Muscle of leg (tissue), 11 donors: Measurements from ENCODE around the gene RAET1L. TPM values are rescaled to one million over a fixed set of nuclear protein-coding genes. Genes with fewer than 3 reads are reported as not detected.
"Not testable (repeated sequence)": the region's sequence is repeated elsewhere in the genome, so short reads cannot be mapped to it uniquely, and the experiment has no call there.

ENCODE experiments used
- DNase-seq: peaks from one replicate; pipeline ENCODE4 v3.0.0; 2013
- H3K27ac ChIP-seq: one replicate; pipeline ENCODE4 v1.5.1; 2013; ENCODE audit warnings: mild to moderate bottlenecking, low read length, control low read depth
- H3K27me3 ChIP-seq: one replicate; pipeline ENCODE4 v1.6.1; 2013; ENCODE audit warnings: low read length; ENCODE audit not compliant: control insufficient read depth, insufficient read depth
- H3K36me3 ChIP-seq: one replicate; pipeline ENCODE4 v1.6.1; 2013; ENCODE audit warnings: low read length; ENCODE audit not compliant: control insufficient read depth, insufficient read depth
- H3K4me1 ChIP-seq: one replicate; pipeline ENCODE4 v1.6.1; 2013; ENCODE audit warnings: low read length; ENCODE audit not compliant: control insufficient read depth, insufficient read depth
- H3K4me3 ChIP-seq: one replicate; pipeline ENCODE4 v1.5.1; 2013; ENCODE audit warnings: low read length, control low read depth
- H3K9me3 ChIP-seq: replicated peaks from 2 replicates; pipeline ENCODE4 v1.6.1; 2013; ENCODE audit warnings: low read depth, low read length; ENCODE audit not compliant: control insufficient read depth
- WGBS: methylation state at CpG from one replicate; pipeline ENCODE4 v1.1.5; 2013; ENCODE audit warnings: missing lambda C conversion rate; ENCODE audit not compliant: insufficient coverage; 5-methylcytosine and 5-hydroxymethylcytosine counted together
- polyA plus RNA-seq, 8 donors: library from polyadenylated mRNA; unstranded; fragments of 120-200 nt; gene quantifications; one replicate each; pipeline versions ENCODE4 v1.2.1 to v1.2.3, GENCODE V29; 2013; ENCODE audit warnings: inconsistent platforms in 1 of 8, low replicate concordance in 1 of 8; ENCODE audit not compliant: insufficient read length in 8 of 8, insufficient read depth in 1 of 8
- total RNA-seq: library from RNA; stranded (reverse); fragments of 120-200 nt; gene quantifications from one replicate; pipeline ENCODE4 v1.2.4, GENCODE V29; 2013

RAET1L gene
- total and polyA plus RNA-seq, 9 donors: 0.14 to 0.37 TPM; not detected in 7

DNA sequence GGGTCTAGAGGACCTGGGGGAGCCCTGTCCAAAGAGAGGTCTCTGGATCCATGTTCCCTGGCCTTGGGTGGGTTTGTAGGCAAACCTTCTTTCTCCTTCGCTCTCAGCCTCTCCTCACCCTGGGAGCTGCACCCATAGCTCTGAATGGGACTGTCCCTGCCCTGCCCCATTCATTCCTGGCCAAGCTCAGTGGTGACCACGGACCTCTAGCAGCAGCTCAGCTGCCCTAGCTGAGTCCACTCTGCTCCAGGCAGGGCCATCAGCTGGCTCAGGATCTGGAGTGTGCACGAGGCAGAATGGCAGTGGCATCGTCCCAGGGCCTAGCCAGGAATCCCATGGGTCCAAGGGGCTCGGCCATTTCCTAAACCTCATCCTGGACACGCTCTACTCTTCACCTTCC, 38.3 kb upstream of the RAET1L start:
- Histone ChIP-seq H3K36me3 (peaks cover 7% of the 10 kb centered on the region), H3K27me3 (no peaks in the 10 kb centered on the region), H3K9me3 (no peaks in the 10 kb centered on the region), H3K27ac (no peak overlapping the region), H3K4me3 (no peak overlapping the region), H3K4me1 (peaks cover 4% of the 10 kb centered on the region)
- 79% methylated on average over 6 of the region's 6 CpGs for WGBS
- no peak for DNase-seq

DNA sequence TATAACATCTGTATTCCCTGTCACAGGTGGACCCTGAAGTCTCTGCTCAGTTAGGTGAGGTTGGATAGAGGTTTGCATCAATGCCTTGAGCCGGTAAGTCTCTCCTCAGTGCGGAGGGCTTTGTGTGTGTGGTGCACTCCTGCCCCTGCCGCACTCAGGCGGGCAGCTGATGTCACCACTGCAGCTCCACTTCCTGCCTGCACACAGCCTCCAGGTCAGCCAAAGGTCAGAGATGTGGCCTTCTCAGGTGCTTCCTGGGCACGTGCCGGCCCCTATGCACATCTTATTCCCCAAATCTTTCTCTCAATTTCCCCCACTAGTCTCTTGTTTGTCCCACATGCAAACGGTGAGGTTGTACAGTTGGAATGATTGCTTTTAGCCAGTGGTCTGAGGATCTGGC, 34.6 kb upstream of the RAET1L start:
- not testable (repeated sequence) for H3K4me1 ChIP-seq, H3K36me3 ChIP-seq, H3K27ac ChIP-seq, DNase-seq, H3K9me3 ChIP-seq, H3K4me3 ChIP-seq
- H3K27me3 ChIP-seq: peaks cover 15% of the 10 kb centered on the region
- 50% methylated on average over 2 of the region's 7 CpGs for WGBS

DNA sequence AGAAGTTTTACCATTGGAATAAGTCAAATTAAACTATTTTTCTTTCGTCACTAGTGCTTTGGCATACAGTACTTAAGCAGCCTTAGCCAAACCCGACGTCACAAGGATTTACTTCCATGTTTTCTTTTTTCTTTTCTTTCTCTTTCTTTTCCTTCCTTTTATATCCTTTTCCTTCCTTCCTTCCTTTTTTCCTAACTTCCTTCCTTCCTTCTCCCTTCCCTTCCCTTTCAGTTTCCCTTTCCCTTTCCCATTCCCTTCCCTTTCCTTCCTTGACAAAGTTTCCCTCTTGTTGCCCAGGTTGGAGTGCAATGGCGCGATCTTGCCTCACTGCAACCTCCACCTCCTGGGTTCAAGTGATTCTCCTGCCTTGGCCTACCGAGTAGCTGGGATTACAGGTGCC, 33.7 kb upstream of the RAET1L start:
- 92% methylated on average over 6 of the region's 6 CpGs for WGBS
- H3K27me3 ChIP-seq: peaks cover 25% of the 10 kb centered on the region

DNA sequence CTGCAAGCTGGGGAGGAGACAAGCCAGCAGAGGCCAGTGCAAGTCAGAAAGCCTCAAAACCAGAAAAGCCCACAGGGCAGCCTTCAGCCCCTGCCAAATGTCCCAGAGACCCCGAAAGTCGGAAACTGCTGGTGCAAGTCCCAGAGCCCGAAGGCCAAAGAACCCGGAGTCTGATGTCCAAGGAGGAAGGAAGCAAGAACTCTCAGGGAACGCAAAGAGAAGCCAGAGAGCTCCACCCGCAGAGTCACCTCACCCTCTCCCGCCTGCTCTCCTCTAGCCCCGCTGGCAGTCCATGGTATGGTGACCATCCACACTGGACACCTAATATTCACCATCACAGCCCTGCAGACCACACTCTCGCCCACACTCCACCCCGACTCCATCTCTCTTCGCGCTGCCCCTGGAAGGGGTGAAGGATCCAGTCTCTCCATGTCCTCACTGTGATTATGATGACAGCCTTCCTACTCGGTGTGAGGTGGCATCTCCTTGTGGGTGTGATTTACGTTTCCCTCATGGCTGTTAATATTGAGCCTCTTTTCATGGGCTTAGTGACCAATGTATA, 33.0 kb upstream of the RAET1L start:
- Histone ChIP-seq H3K36me3 (no peaks in the 10 kb centered on the region), H3K27me3 (peaks cover 31% of the 10 kb centered on the region), H3K4me1 (no peaks in the 10 kb centered on the region), H3K9me3 (no peaks in the 10 kb centered on the region), H3K27ac (no peak overlapping the region), H3K4me3 (no peak overlapping the region)
- no peak for DNase-seq
- 83% methylated on average over 8 of the region's 14 CpGs for WGBS

More for the DNA sequence above, 33.7 kb upstream of the RAET1L start:
- Histone ChIP-seq H3K36me3 (no peaks in the 10 kb centered on the region), H3K9me3 (no peaks in the 10 kb centered on the region), H3K4me1 (no peaks in the 10 kb centered on the region), H3K4me3 (no peak overlapping the region), H3K27ac (no peak overlapping the region)
- DNase-seq: no peak

DNA sequence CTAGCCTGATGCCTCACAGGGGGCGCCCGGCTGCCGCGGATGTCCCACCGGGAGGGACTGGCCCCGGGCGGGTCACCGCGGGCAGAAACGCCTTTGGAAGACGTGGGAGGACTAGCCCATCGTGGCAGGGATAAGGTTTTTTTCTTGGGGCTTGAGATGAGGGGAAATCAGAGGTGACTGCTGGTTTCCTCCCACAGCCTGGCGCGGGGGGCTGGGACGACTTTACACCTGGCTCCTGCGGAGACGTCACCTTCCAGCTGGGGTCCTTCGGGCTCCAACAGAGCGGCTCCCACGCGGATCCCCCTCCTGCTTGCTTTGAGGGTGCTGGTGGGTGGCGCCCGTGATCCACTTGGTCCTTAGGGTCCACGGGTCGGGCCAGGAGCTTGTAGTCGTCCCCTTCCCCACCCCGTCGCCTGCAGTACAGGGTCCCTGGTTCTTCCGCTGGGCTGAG, 32.2 kb upstream of the RAET1L start:
- 82% methylated on average over 24 of the region's 29 CpGs for WGBS
- Histone ChIP-seq H3K9me3 (no peaks in the 10 kb centered on the region), H3K27me3 (peaks cover 37% of the 10 kb centered on the region), H3K4me3 (no peak overlapping the region), H3K4me1 (no peaks in the 10 kb centered on the region), H3K36me3 (no peaks in the 10 kb centered on the region), H3K27ac (no peak overlapping the region)
- no peak for DNase-seq

DNA sequence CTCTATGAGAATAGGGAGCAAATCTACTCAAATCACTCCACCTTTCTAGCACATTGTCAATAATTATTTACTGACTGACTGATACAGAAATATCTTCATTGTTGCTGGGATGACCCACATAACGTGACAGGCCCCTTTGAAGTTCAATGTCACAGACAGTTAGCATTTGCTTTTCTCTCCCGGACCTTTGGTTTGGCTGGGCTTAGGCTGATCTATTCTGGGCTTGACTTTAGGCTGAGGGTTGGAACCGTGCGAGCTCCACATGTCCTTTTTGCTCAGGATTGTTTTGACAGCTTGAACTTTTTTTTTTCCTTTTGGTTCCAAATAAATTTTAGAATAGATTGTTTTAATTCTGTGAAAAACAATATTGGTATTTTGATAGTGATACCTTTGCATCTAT, 31.6 kb upstream of the RAET1L start:
- peaks cover 42% of the 10 kb centered on the region for H3K27me3 ChIP-seq
- no CpG with 5 or more reads among the region's 4 CpGs for WGBS

DNA sequence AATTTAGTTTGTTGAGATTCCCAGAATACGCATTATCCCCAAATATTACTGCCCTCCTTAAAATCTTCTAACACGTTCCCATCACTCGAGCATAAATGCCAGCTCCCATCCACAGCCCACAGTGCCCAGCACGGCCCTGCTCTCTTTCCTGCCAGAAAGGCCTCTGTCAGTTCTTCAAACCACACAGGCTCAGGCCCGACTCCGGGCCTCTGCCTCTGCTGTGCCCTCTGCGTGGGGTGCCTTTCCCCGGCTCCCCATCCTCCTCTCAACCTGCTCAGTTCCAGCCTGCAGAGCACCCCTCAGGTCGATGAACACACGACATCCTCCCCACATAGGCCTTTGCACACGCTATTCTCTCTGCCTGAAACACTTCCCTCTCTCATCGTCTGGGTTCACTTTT, 30.8 kb upstream of the RAET1L start:
- Histone ChIP-seq H3K4me3 (no peak overlapping the region), H3K36me3 (no peaks in the 10 kb centered on the region), H3K27me3 (peaks cover 42% of the 10 kb centered on the region), H3K4me1 (no peaks in the 10 kb centered on the region), H3K27ac (no peak overlapping the region), H3K9me3 (no peaks in the 10 kb centered on the region)
- no peak for DNase-seq
- WGBS: 68% methylated on average over 12 of the region's 12 CpGs

More for the DNA sequence above, 31.6 kb upstream of the RAET1L start:
- H3K27ac ChIP-seq: no peak overlapping the region
- H3K4me1 ChIP-seq: no peaks in the 10 kb centered on the region
- no peaks in the 10 kb centered on the region for H3K36me3 ChIP-seq
- H3K4me3 ChIP-seq: no peak overlapping the region
- no peak for DNase-seq
- H3K9me3 ChIP-seq: no peaks in the 10 kb centered on the region

DNA sequence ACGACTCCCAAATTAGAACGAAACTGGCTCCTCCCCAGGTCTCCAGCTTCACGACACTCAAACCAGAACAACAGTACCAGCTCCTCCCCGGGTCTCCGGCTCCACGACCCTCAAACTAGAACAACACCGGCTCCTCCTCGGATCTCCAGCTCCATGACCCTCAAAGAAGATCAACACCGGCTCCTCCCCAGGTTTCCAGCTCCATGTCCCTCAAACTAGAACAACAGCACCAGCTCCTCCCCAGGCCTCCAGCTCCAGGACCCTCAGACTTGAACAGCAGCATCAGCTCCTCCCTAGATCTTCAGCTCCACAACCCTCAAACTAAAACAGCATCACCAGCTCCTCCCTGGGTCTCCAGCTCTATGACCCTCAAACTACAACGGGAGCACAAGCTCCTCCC, 29.8 kb upstream of the RAET1L start:
- Histone ChIP-seq H3K4me1 (no peaks in the 10 kb centered on the region), H3K9me3 (no peaks in the 10 kb centered on the region), H3K4me3 (no peak overlapping the region), H3K27ac (no peak overlapping the region), H3K36me3 (no peaks in the 10 kb centered on the region), H3K27me3 (peaks cover 42% of the 10 kb centered on the region)
- DNase-seq: no peak
- whole genome bisulfite sequencing: 87% methylated on average over 10 of the region's 10 CpGs

DNA sequence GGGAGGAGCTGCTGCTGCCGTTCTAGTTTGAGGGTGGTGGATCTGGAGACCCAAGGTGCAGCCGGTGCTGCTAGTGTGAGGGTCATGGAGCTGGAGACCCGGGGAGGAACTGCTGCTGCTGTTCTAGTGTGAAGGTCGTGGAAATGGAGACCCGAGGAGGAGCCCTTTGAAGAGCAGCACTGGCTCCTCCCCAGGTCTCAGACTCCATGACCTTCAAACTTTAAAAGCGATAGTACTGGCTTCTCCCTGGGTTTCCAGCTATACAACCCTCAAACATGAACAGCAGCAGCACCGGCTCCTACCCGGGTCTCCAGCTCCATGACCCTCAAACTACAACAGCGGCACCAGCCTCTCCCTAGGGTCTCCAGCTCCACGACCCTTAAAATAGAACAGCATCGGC, 28.1 kb upstream of the RAET1L start:
- H3K4me1 ChIP-seq: no peaks in the 10 kb centered on the region
- H3K36me3 ChIP-seq: no peaks in the 10 kb centered on the region
- no peaks in the 10 kb centered on the region for H3K9me3 ChIP-seq
- WGBS: 79% methylated on average over 9 of the region's 11 CpGs
- H3K27me3 ChIP-seq: peaks cover 41% of the 10 kb centered on the region
- no peak overlapping the region for H3K4me3 ChIP-seq
- no peak for DNase-seq
- no peak overlapping the region for H3K27ac ChIP-seq

DNA sequence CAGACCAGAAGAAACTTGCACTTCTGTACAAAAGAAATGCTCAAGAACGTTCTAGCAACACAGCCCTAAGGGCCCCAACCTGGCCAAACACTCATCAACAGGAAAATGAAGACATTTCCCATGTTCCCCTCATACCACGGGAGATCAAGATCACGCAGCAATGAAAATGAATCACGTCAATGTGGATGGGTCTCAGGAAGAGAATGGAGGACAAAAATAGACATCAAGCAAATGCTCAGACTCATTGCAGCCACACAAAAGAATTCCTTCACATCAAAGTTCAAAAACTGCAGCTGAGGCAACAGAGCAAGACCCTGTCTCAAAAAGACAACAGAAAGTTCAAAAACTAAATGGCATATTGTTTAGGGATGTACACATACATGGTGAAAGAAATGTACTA, 25.5 kb upstream of the RAET1L start:
- no peaks in the 10 kb centered on the region for H3K4me1 ChIP-seq
- no peak overlapping the region for H3K27ac ChIP-seq
- no peaks in the 10 kb centered on the region for H3K36me3 ChIP-seq
- H3K27me3 ChIP-seq: peaks cover 34% of the 10 kb centered on the region
- H3K9me3 ChIP-seq: no peaks in the 10 kb centered on the region
- no peak overlapping the region for H3K4me3 ChIP-seq
- DNase-seq: no peak
- WGBS: 70% methylated on average over 2 of the region's 4 CpGs

DNA sequence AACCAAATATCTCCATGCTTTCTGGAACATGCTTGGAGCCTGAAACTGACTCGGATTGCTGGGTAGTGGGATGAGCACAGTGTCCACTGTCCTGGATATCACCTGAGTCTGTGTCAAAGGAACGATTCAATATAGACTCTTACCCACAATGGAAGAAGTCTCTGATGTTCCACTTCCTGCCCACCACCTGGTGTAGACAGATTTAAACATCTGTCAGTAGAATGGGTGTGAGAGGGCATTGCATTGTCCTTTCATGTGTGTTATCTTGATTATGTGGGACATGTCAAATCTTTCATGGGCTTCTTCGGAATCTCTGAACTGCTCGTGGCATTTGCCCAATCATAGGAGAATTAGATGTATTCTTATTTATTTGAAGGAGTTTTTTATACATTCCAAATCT, 22.8 kb upstream of the RAET1L start:
- DNase-seq: no peak
- Histone ChIP-seq H3K9me3 (no peaks in the 10 kb centered on the region), H3K4me1 (no peaks in the 10 kb centered on the region), H3K4me3 (no peak overlapping the region), H3K27ac (no peak overlapping the region), H3K27me3 (peaks cover 16% of the 10 kb centered on the region), H3K36me3 (no peaks in the 10 kb centered on the region)
- 33% methylated on average over 1 of the region's 4 CpGs for WGBS
